NCI-H2227 (cell line): ENCODE measurements around the gene PPP4C.
"Not testable (repeated sequence)": the region's sequence is repeated elsewhere in the genome, so short reads cannot be mapped to it uniquely, and the experiment has no call there.

ENCODE experiments used
- DNase-seq: peaks from one replicate; lab custom pipeline; 2025; ENCODE audit not compliant: unreplicated experiment; lab: John Stamatoyannopoulos, UW

PPP4C gene

GRCh38 chr16:30075503-30076275 lies at the start of gene PPP4C:
Gene PPP4C, plus strand, starts transcription at chr16:30075994. Its CDS starts 384 bp downstream, at chr16:30076378.
- DNase-seq = peak; percentile 92

- DNase-seq = no peak
These were observed 49.3 kb upstream of the PPP4C start for GRCh38 chr16:30026449-30026848.

- peak; percentile 56 for DNase-seq
These were observed 48.0 kb upstream of the PPP4C start for GRCh38 chr16:30027588-30028437.

GRCh38 chr16:30028438-30029076 lies 47.2 kb upstream of the PPP4C start:
- peak; percentile 56 for DNase-seq

GRCh38 chr16:30030011-30030685 lies 45.6 kb upstream of the PPP4C start:
- peak; percentile 30 for DNase-seq

GRCh38 chr16:30030841-30031413 lies 44.9 kb upstream of the PPP4C start, which contains the start of gene TLCD3B:
Gene TLCD3B, minus strand, starts transcription at chr16:30031271. Its CDS starts 744 bp downstream, at chr16:30030527.
- peak; percentile 67 for DNase-seq

GRCh38 chr16:30031477-30031918 lies 44.3 kb upstream of the PPP4C start:
- no peak for DNase-seq

GRCh38 chr16:30032083-30032819 lies 43.5 kb upstream of the PPP4C start:
- DNase-seq = peak; percentile 90

- no peak for DNase-seq
These were observed 42.5 kb upstream of the PPP4C start for GRCh38 chr16:30033270-30033669.

- DNase-seq = no peak
These were observed 35.6 kb upstream of the PPP4C start for GRCh38 chr16:30040221-30040620.

- not testable (repeated sequence) for DNase-seq
These were observed 35.1 kb upstream of the PPP4C start for GRCh38 chr16:30040690-30041089.

GRCh38 chr16:30041841-30042240 lies 34.0 kb upstream of the PPP4C start:
- peak; percentile 43 for DNase-seq

GRCh38 chr16:30046178-30046577 lies 29.6 kb upstream of the PPP4C start:
- no peak for DNase-seq

- DNase-seq = no peak
These were observed 29.2 kb upstream of the PPP4C start for GRCh38 chr16:30046588-30046987.

- DNase-seq = no peak
These were observed 25.9 kb upstream of the PPP4C start for GRCh38 chr16:30049871-30050270.

- DNase-seq = no peak
These were observed 24.3 kb upstream of the PPP4C start for GRCh38 chr16:30051518-30051917.

GRCh38 chr16:30052671-30053372 lies 23.0 kb upstream of the PPP4C start:
- peak; percentile 97 for DNase-seq

GRCh38 chr16:30053376-30054015 lies 22.3 kb upstream of the PPP4C start:
- DNase-seq = no peak

GRCh38 chr16:30054451-30054850 lies 21.3 kb upstream of the PPP4C start:
- no peak for DNase-seq
